Endothelial cell of umbilical vein (primary cell): Measurements from ENCODE around the gene ADRA2A. TPM values are rescaled to one million over a fixed set of nuclear protein-coding genes. Genes with fewer than 3 reads are reported as not detected.

Experiments
- BruUV-seq: library from RNA; stranded (reverse); fragments of 400-500 nt; replicated peaks from 2 replicates; lab custom pipeline; 2021; lab: Mats Ljungman, UMichigan
- CTCF ChIA-PET: fragments of 300-600, 350-600 bp; sonication (Branson Sonifier 250); formaldehyde crosslinking; loops from one replicate; lab custom pipeline; 2021; ENCODE audit warnings: antibody characterized with exemption, inconsistent platforms; lab: Charles Lee
- POLR2A ChIA-PET: fragments of 300-600, 350-600 bp; sonication (Branson Sonifier 250); formaldehyde crosslinking; loops from one replicate; lab custom pipeline; 2021; ENCODE audit warnings: antibody characterized with exemption, inconsistent platforms; lab: Charles Lee
- DNase-seq: peaks from one replicate; pipeline ENCODE4 v3.0.0-alpha.2; 2011; ENCODE audit warnings: low read depth, low spot score
- FAIRE-seq: peaks from 2 replicates; lab custom pipeline; 2011; peaks lifted over from hg19 to GRCh38; lab: Jason Lieb, UNC
- H2AFZ ChIP-seq: 2 replicates; pipeline ENCODE4 v1.6.0; 2012; ENCODE audit warnings: low read depth, low read length, control low read depth, inconsistent platforms
- H3K27ac ChIP-seq: 2 replicates; pipeline ENCODE4 v1.5.1; 2011; ENCODE audit warnings: low read depth, mild to moderate bottlenecking, control low read depth, low read length, moderate library complexity; ENCODE audit not compliant: insufficient read depth
- H3K27me3 ChIP-seq, 2 experiments: 2 replicates each; pipeline versions ENCODE4 v1.6.0 to v1.6.1; 2011; ENCODE audit warnings: low read length in 2 of 2, mixed read lengths in 1 of 2; ENCODE audit not compliant: control insufficient read depth in 2 of 2, insufficient read depth in 2 of 2
- H3K36me3 ChIP-seq, 2 experiments: 2 replicates in 1 of 2; 3 replicates in 1 of 2; pipeline ENCODE4 v1.5.1; 2011; ENCODE audit warnings: low read length in 2 of 2, mild to moderate bottlenecking in 1 of 2, moderate library complexity in 1 of 2; ENCODE audit not compliant: control insufficient read depth in 2 of 2, insufficient read depth in 2 of 2; ENCODE audit errors: extremely low read depth in 1 of 2
- H3K4me1 ChIP-seq: 3 replicates; pipeline ENCODE4 v1.5.1; 2011; ENCODE audit warnings: mild to moderate bottlenecking, low read length; ENCODE audit not compliant: control insufficient read depth, insufficient read depth; ENCODE audit errors: extremely low read depth
- H3K4me2 ChIP-seq: 2 replicates; pipeline ENCODE4 v1.6.1; 2011; ENCODE audit warnings: low read length, control low read depth, mixed read lengths; ENCODE audit not compliant: insufficient read depth
- H3K4me3 ChIP-seq, 3 experiments: fragments of 200-600 bp in 1 of 3; sonication (generic), shearing (Covaris generic) in 1 of 3; replicated peaks in 1 of 3; 2 replicates each; pipeline ENCODE4 v1.5.1; 2011 to 2016; ENCODE audit warnings: control low read depth in 3 of 3, low read length in 3 of 3, mild to moderate bottlenecking in 2 of 3, inconsistent platforms in 1 of 3, low read depth in 1 of 3, moderate library complexity in 1 of 3; ENCODE audit not compliant: insufficient read depth in 1 of 3
- H3K79me2 ChIP-seq: 2 replicates; pipeline ENCODE4 v1.6.0; 2012; ENCODE audit warnings: low read length, inconsistent platforms; ENCODE audit not compliant: control insufficient read depth, insufficient read depth
- H3K9ac ChIP-seq: replicated peaks from 2 replicates; pipeline ENCODE3; 2011; ENCODE audit warnings: low read length, control low read depth; ENCODE audit not compliant: insufficient read depth; ENCODE audit errors: extremely low read depth
- H3K9me1 ChIP-seq: replicated peaks from 3 replicates; pipeline ENCODE4 v1.6.0; 2011; ENCODE audit warnings: mild to moderate bottlenecking, low read length; ENCODE audit not compliant: control insufficient read depth, insufficient read depth; ENCODE audit errors: extremely low read depth
- H3K9me3 ChIP-seq: replicated peaks from 2 replicates; pipeline ENCODE4 v1.5.1; 2012; ENCODE audit warnings: low read length, inconsistent platforms; ENCODE audit not compliant: control insufficient read depth, insufficient read depth
- H4K20me1 ChIP-seq: replicated peaks from 2 replicates; pipeline ENCODE3; 2011; ENCODE audit warnings: mild to moderate bottlenecking, low read length; ENCODE audit not compliant: control insufficient read depth, insufficient read depth; ENCODE audit errors: extremely low read depth
- CTCF ChIP-seq, 2 donors: IDR thresholded peaks; 1 replicate in 1 of 2; 2 replicates in 1 of 2; pipeline ENCODE4 v1.5.1; 2011; ENCODE audit warnings: low read length in 2 of 2, mild to moderate bottlenecking in 2 of 2, moderate library complexity in 2 of 2, control low read depth in 1 of 2, inconsistent platforms in 1 of 2, low read depth in 1 of 2; ENCODE audit not compliant: insufficient read depth in 1 of 2; ENCODE audit errors: extremely low read depth in 1 of 2
- EZH2 ChIP-seq: IDR thresholded peaks from 2 replicates; pipeline ENCODE4 v1.6.1; 2012; ENCODE audit warnings: borderline replicate concordance, low read depth, mild to moderate bottlenecking, moderate library complexity, low read length, inconsistent platforms; ENCODE audit not compliant: severe bottlenecking
- FOS ChIP-seq: IDR thresholded peaks from 2 replicates; pipeline ENCODE4 v1.6.1; 2011; ENCODE audit warnings: mild to moderate bottlenecking, low read length, moderate library complexity, borderline replicate concordance; ENCODE audit not compliant: insufficient read depth
- GATA2 ChIP-seq: IDR thresholded peaks from 2 replicates; pipeline ENCODE4 v1.7.0; 2011; ENCODE audit warnings: low read depth, mild to moderate bottlenecking, moderate library complexity, mixed read lengths, low read length; ENCODE audit not compliant: insufficient read length, insufficient read depth
- JUN ChIP-seq: IDR thresholded peaks from 2 replicates; pipeline ENCODE4 v1.6.1; 2011; ENCODE audit warnings: borderline replicate concordance, low read depth; ENCODE audit not compliant: insufficient read length, insufficient read depth
- MAX ChIP-seq: IDR thresholded peaks from 2 replicates; pipeline ENCODE4 v1.6.1; 2011; ENCODE audit not compliant: insufficient read depth, insufficient read length
- MYC ChIP-seq: IDR thresholded peaks from one replicate; pipeline ENCODE4 v1.6.1; 2011; ENCODE audit warnings: mild to moderate bottlenecking, low read depth, low read length
- POLR2A ChIP-seq: IDR thresholded peaks from 2 replicates; pipeline ENCODE4 v1.6.1; 2012; ENCODE audit warnings: low read depth, mild to moderate bottlenecking, control low read depth, low read length
- POLR2AphosphoS5 ChIP-seq: IDR thresholded peaks from 2 replicates; pipeline ENCODE4 v1.6.1; 2012; ENCODE audit warnings: low read depth, mild to moderate bottlenecking, control low read depth, low read length, moderate library complexity; ENCODE audit not compliant: insufficient read depth
- dilution Hi-C: fragments of 300-500 bp; cut with MboI; formaldehyde crosslinking; loops from one replicate; pipeline ENCODE4 v1.15.0; 2019; ENCODE audit warnings: low sequenced_read_pairs; ENCODE audit not compliant: extremely low pct_ligation_motif_present
- intact Hi-C: fragments of 100-400 bp; cut with micrococcal nuclease; formaldehyde crosslinking; loops from one replicate; pipeline ENCODE4 v1.10.0; 2022
- polyA plus RNA-seq, 4 experiments: library from polyadenylated mRNA; depleted of rRNA in 3 of 4; stranded (reverse) in 3 of 4; unstranded in 1 of 4; fragments of >200 nt; gene quantifications; 2 replicates each; pipeline versions ENCODE4 v1.2.1 to v1.2.3, GENCODE V29; 2011 to 2012; ENCODE audit warnings: missing spikeins in 1 of 4
- total RNA-seq: library from RNA; stranded (reverse); gene quantifications from 2 replicates; pipeline ENCODE4 v1.2.3, GENCODE V29; 2021

Gene ADRA2A
- total and polyA plus RNA-seq, 2 donors (not counting 3 experiments of a cell fraction or from before 2014, with no cell fraction given): 0.03 TPM; not detected in 1

- no TSS peak for BruUV-seq
- ChIA-PET CTCF (interaction anchor here (1.0 kb wide), 1 partner anchor 1232 kb away, joined by 3 read pairs; no protein-coding TSS in a partner anchor), POLR2A (no interaction called here)
- intact Hi-C loops: no loop called here
- FAIRE-seq (no peak), DNase-seq (no peak)
- H3K9me3 ChIP-seq: no peaks in the 10 kb centered on the region
- H3K36me3 ChIP-seq: no peaks in the 10 kb centered on the region
- no peaks in the 10 kb centered on the region for H3K9me1 ChIP-seq
- H3K4me2 ChIP-seq: no peak overlapping the region
- H3K9ac ChIP-seq: no peak overlapping the region
- no peaks in the 10 kb centered on the region for H3K79me2 ChIP-seq
- H3K4me3 ChIP-seq: no peak overlapping the region
- peaks cover 3% of the 10 kb centered on the region for H3K4me1 ChIP-seq
- TF ChIP-seq FOS (no peak), GATA2 (no peak), EZH2 (no peak), POLR2AphosphoS5 (no peak)
- H2AFZ ChIP-seq: no peak overlapping the region
- dilution Hi-C loops: no loop called here
- peaks cover 21 to 34% of the 10 kb centered on the region in 2 experiments for H3K27me3 ChIP-seq
- no peak overlapping the region for H3K27ac ChIP-seq
- H4K20me1 ChIP-seq: no peaks in the 10 kb centered on the region
These were observed 5.5 kb downstream of the ADRA2A start for GRCh38 chr10:111082102-111082975.

GRCh38 chr10:111083222-111084095 is 6.6 kb downstream of the ADRA2A start:
- Histone ChIP-seq H3K4me2 (no peak overlapping the region), H2AFZ (no peak overlapping the region), H3K4me1 (no peaks in the 10 kb centered on the region), H3K4me3 (no peak overlapping the region), H4K20me1 (no peaks in the 10 kb centered on the region), H3K27ac (no peak overlapping the region), H3K9me3 (no peaks in the 10 kb centered on the region), H3K9ac (no peak overlapping the region), H3K9me1 (no peaks in the 10 kb centered on the region), H3K79me2 (no peaks in the 10 kb centered on the region), H3K36me3 (no peaks in the 10 kb centered on the region), H3K27me3 (peaks cover 15 to 23% of the 10 kb centered on the region in 2 experiments)
- DNase-seq (no peak), FAIRE-seq (no peak)
- dilution Hi-C loops: no loop called here
- CTCF ChIA-PET: no interaction called here
- BruUV-seq: no TSS peak
- TF ChIP-seq EZH2 (no peak), CTCF (IDR thresholded peaks at IDR 0.05; ENCODE audit: extremely low read depth in 1 of 2, insufficient read depth in 1 of 2, low read depth in 1 of 2, low read length in 2 of 2) (no peak), MYC (no peak), POLR2A (no peak), POLR2AphosphoS5 (no peak), GATA2 (no peak), FOS (no peak), MAX (no peak), JUN (no peak)
- intact Hi-C loops: no loop called here
- POLR2A ChIA-PET: no interaction called here
